ENCODE measurements around the gene KCNQ2.

The KCNQ2 gene

GRCh38 chr20:63478346-63479302 is 6.2 kb upstream of the KCNQ2 start:
- no peak for DNase-seq (ENCODE audit: low spot score)
- H3K18ac ChIP-seq (ENCODE audit: low read length), result peak overlapping the region; percentile 64
- H3K36me3 ChIP-seq (replicated peaks in 1 of 2; ENCODE audit: control insufficient read depth in 2 of 2, insufficient read depth in 2 of 2, low read length in 2 of 2), result no peaks in the 10 kb centered on the region
- H2BK12ac ChIP-seq (ENCODE audit: low read length), result no peak overlapping the region
- no peak overlapping the region for H2BK120ac ChIP-seq (ENCODE audit: low read depth, low read length)
- H3K27me3 ChIP-seq (ENCODE audit: control insufficient read depth in 3 of 3, insufficient read depth in 3 of 3, low read depth in 1 of 3, low read length in 3 of 3), result peaks cover 0 to 64% (median 14%) of the 10 kb centered on the region in 3 experiments
- peak overlapping the region; percentile 85 for H3K23ac ChIP-seq (ENCODE audit: low read depth, low read length, poor library complexity)
- H3K79me1 ChIP-seq (ENCODE audit: low read depth, low read length), result no peaks in the 10 kb centered on the region
- H3K4me3 ChIP-seq (ENCODE audit: low read length in 2 of 2), result no peak overlapping the region
- WGBS, 2 donors (ENCODE audit: extremely low coverage in 2 of 2, insufficient read length in 2 of 2, insufficient replicate concordance in 1 of 2), result no CpG with 5 or more reads among the region's 34 CpGs
- H3K9ac ChIP-seq (ENCODE audit: low read depth, low read length, poor library complexity), result peak overlapping the region; percentile 70
- H3K4me1 ChIP-seq (ENCODE audit: control insufficient read depth in 2 of 2, insufficient read depth in 1 of 2, low read depth in 1 of 2, low read length in 2 of 2), result peaks cover 4 to 14% of the 10 kb centered on the region in 2 donors
- peak overlapping the region; percentile 1 for H4K8ac ChIP-seq (ENCODE audit: low read depth, low read length)
- no peak overlapping the region for H3K4ac ChIP-seq (ENCODE audit: low read length)
- H2AFZ ChIP-seq (ENCODE audit: low read length), result no peak overlapping the region
- H2BK5ac ChIP-seq (ENCODE audit: low read length), result peak overlapping the region; percentile 53
- no peak overlapping the region for H2AK5ac ChIP-seq (ENCODE audit: low read depth, low read length)
- H3K27ac ChIP-seq (replicated peaks; ENCODE audit: low read length), result no peak overlapping the region
- no peak overlapping the region for H3K4me2 ChIP-seq (ENCODE audit: insufficient read depth, low read length, poor library complexity, severe bottlenecking)
- no peaks in the 10 kb centered on the region for H3K9me3 ChIP-seq (replicated peaks in 1 of 2; ENCODE audit: control insufficient read depth in 2 of 2, insufficient read depth in 1 of 2, low read depth in 1 of 2, low read length in 2 of 2)
- no peak overlapping the region for H2BK15ac ChIP-seq (ENCODE audit: low read length)
- no peak overlapping the region for H4K91ac ChIP-seq (ENCODE audit: low read depth, low read length, poor library complexity)
- peak overlapping the region; percentile 82 for H3K14ac ChIP-seq (ENCODE audit: low read length)

- no peak overlapping the region for H2BK12ac ChIP-seq (ENCODE audit: low read length)
- no peak overlapping the region for H3K4me3 ChIP-seq (ENCODE audit: low read length in 2 of 2)
- no peak overlapping the region for H3K4me2 ChIP-seq (ENCODE audit: insufficient read depth, low read length, poor library complexity, severe bottlenecking)
- H3K14ac ChIP-seq (ENCODE audit: low read length), result peak overlapping the region; percentile 56
- no peaks in the 10 kb centered on the region for H3K79me1 ChIP-seq (ENCODE audit: low read depth, low read length)
- H3K18ac ChIP-seq (ENCODE audit: low read length), result no peak overlapping the region
- H3K9ac ChIP-seq (ENCODE audit: low read depth, low read length, poor library complexity), result peak overlapping the region; percentile 21
- no peak overlapping the region for H3K23ac ChIP-seq (ENCODE audit: low read depth, low read length, poor library complexity)
- H4K91ac ChIP-seq (ENCODE audit: low read depth, low read length, poor library complexity), result no peak overlapping the region
- no peak overlapping the region for H3K27ac ChIP-seq (replicated peaks; ENCODE audit: low read length)
- H2AFZ ChIP-seq (ENCODE audit: low read length), result no peak overlapping the region
- H3K27me3 ChIP-seq (ENCODE audit: control insufficient read depth in 3 of 3, insufficient read depth in 3 of 3, low read depth in 1 of 3, low read length in 3 of 3), result peaks cover 0 to 67% (median 17%) of the 10 kb centered on the region in 3 experiments
- no peak for DNase-seq (ENCODE audit: low spot score)
- WGBS, 2 donors (ENCODE audit: extremely low coverage in 2 of 2, insufficient read length in 2 of 2, insufficient replicate concordance in 1 of 2), result no CpG with 5 or more reads among the region's 17 CpGs
- no peaks in the 10 kb centered on the region for H3K9me3 ChIP-seq (replicated peaks in 1 of 2; ENCODE audit: control insufficient read depth in 2 of 2, insufficient read depth in 1 of 2, low read depth in 1 of 2, low read length in 2 of 2)
- H2BK120ac ChIP-seq (ENCODE audit: low read depth, low read length), result no peak overlapping the region
- no peak overlapping the region for H2BK15ac ChIP-seq (ENCODE audit: low read length)
- no peak overlapping the region for H3K4ac ChIP-seq (ENCODE audit: low read length)
- H2AK5ac ChIP-seq (ENCODE audit: low read depth, low read length), result no peak overlapping the region
- no peak overlapping the region for H2BK5ac ChIP-seq (ENCODE audit: low read length)
- H3K36me3 ChIP-seq (replicated peaks in 1 of 2; ENCODE audit: control insufficient read depth in 2 of 2, insufficient read depth in 2 of 2, low read length in 2 of 2), result no peaks in the 10 kb centered on the region
- peak overlapping the region; percentile 1 for H4K8ac ChIP-seq (ENCODE audit: low read depth, low read length)
- peaks cover 4 to 18% of the 10 kb centered on the region in 2 donors for H3K4me1 ChIP-seq (ENCODE audit: control insufficient read depth in 2 of 2, insufficient read depth in 1 of 2, low read depth in 1 of 2, low read length in 2 of 2)
These were observed 5.5 kb upstream of the KCNQ2 start for GRCh38 chr20:63477944-63478343.

GRCh38 chr20:63477061-63477616 is 4.7 kb upstream of the KCNQ2 start:
- H3K14ac ChIP-seq (ENCODE audit: low read length), result peak overlapping the region; percentile 21

GRCh38 chr20:63475209-63475608 is 2.8 kb upstream of the KCNQ2 start:
- H2AFZ ChIP-seq (ENCODE audit: low read length), result no peak overlapping the region
- no peak overlapping the region for H4K91ac ChIP-seq (ENCODE audit: low read depth, low read length, poor library complexity)
- peaks cover 0 to 51% (median 17%) of the 10 kb centered on the region in 3 experiments for H3K27me3 ChIP-seq (ENCODE audit: control insufficient read depth in 3 of 3, insufficient read depth in 3 of 3, low read depth in 1 of 3, low read length in 3 of 3)
- H3K4ac ChIP-seq (ENCODE audit: low read length), result no peak overlapping the region
- no peak overlapping the region for H4K8ac ChIP-seq (ENCODE audit: low read depth, low read length)
- no peak overlapping the region for H2BK12ac ChIP-seq (ENCODE audit: low read length)
- no peak overlapping the region for H3K23ac ChIP-seq (ENCODE audit: low read depth, low read length, poor library complexity)
- H3K4me3 ChIP-seq (ENCODE audit: low read length in 2 of 2), result no peak overlapping the region
- peaks cover 9 to 23% of the 10 kb centered on the region in 2 donors for H3K4me1 ChIP-seq (ENCODE audit: control insufficient read depth in 2 of 2, insufficient read depth in 1 of 2, low read depth in 1 of 2, low read length in 2 of 2)
- peaks cover 0 to under 1% of the 10 kb centered on the region in 2 donors for H3K36me3 ChIP-seq (replicated peaks in 1 of 2; ENCODE audit: control insufficient read depth in 2 of 2, insufficient read depth in 2 of 2, low read length in 2 of 2)
- DNase-seq (ENCODE audit: low spot score), result no peak
- no peak overlapping the region for H2AK5ac ChIP-seq (ENCODE audit: low read depth, low read length)
- H3K18ac ChIP-seq (ENCODE audit: low read length), result no peak overlapping the region
- H3K27ac ChIP-seq (replicated peaks; ENCODE audit: low read length), result no peak overlapping the region
- H3K9me3 ChIP-seq (replicated peaks in 1 of 2; ENCODE audit: control insufficient read depth in 2 of 2, insufficient read depth in 1 of 2, low read depth in 1 of 2, low read length in 2 of 2), result no peaks in the 10 kb centered on the region
- H3K9ac ChIP-seq (ENCODE audit: low read depth, low read length, poor library complexity), result no peak overlapping the region
- H3K4me2 ChIP-seq (ENCODE audit: insufficient read depth, low read length, poor library complexity, severe bottlenecking), result no peak overlapping the region
- H2BK15ac ChIP-seq (ENCODE audit: low read length), result no peak overlapping the region
- peaks cover under 1% of the 10 kb centered on the region for H3K79me1 ChIP-seq (ENCODE audit: low read depth, low read length)
- no peak overlapping the region for H2BK5ac ChIP-seq (ENCODE audit: low read length)
- no peak overlapping the region for H2BK120ac ChIP-seq (ENCODE audit: low read depth, low read length)
- no peak overlapping the region for H3K14ac ChIP-seq (ENCODE audit: low read length)
- WGBS, 2 donors (ENCODE audit: extremely low coverage in 2 of 2, insufficient read length in 2 of 2, insufficient replicate concordance in 1 of 2), result no CpG with 5 or more reads among the region's 16 CpGs

More at GRCh38 chr20:63477061-63477616, 4.7 kb upstream of the KCNQ2 start:
- Histone ChIP-seq H3K4me1 (ENCODE audit: control insufficient read depth in 2 of 2, insufficient read depth in 1 of 2, low read depth in 1 of 2, low read length in 2 of 2) (peaks cover 3 to 17% of the 10 kb centered on the region in 2 donors), H3K9me3 (replicated peaks in 1 of 2; ENCODE audit: control insufficient read depth in 2 of 2, insufficient read depth in 1 of 2, low read depth in 1 of 2, low read length in 2 of 2) (no peaks in the 10 kb centered on the region), H2BK5ac (ENCODE audit: low read length) (no peak overlapping the region), H2BK12ac (ENCODE audit: low read length) (no peak overlapping the region), H3K23ac (ENCODE audit: low read depth, low read length, poor library complexity) (no peak overlapping the region), H3K9ac (ENCODE audit: low read depth, low read length, poor library complexity) (no peak overlapping the region), H3K4ac (ENCODE audit: low read length) (no peak overlapping the region), H3K4me2 (ENCODE audit: insufficient read depth, low read length, poor library complexity, severe bottlenecking) (no peak overlapping the region), H3K36me3 (replicated peaks in 1 of 2; ENCODE audit: control insufficient read depth in 2 of 2, insufficient read depth in 2 of 2, low read length in 2 of 2) (no peaks in the 10 kb centered on the region), H3K27ac (replicated peaks; ENCODE audit: low read length) (no peak overlapping the region), H3K79me1 (ENCODE audit: low read depth, low read length) (no peaks in the 10 kb centered on the region), H2AK5ac (ENCODE audit: low read depth, low read length) (no peak overlapping the region), H2BK120ac (ENCODE audit: low read depth, low read length) (no peak overlapping the region), H2BK15ac (ENCODE audit: low read length) (no peak overlapping the region), H4K8ac (ENCODE audit: low read depth, low read length) (no peak overlapping the region), H3K18ac (ENCODE audit: low read length) (no peak overlapping the region), H3K4me3 (ENCODE audit: low read length in 2 of 2) (no peak overlapping the region), H2AFZ (ENCODE audit: low read length) (no peak overlapping the region), H4K91ac (ENCODE audit: low read depth, low read length, poor library complexity) (no peak overlapping the region), H3K27me3 (ENCODE audit: control insufficient read depth in 3 of 3, insufficient read depth in 3 of 3, low read depth in 1 of 3, low read length in 3 of 3) (peaks cover 0 to 60% (median 17%) of the 10 kb centered on the region in 3 experiments)
- no peak for DNase-seq (ENCODE audit: low spot score)
- no CpG with 5 or more reads among the region's 21 CpGs for WGBS, 2 donors (ENCODE audit: extremely low coverage in 2 of 2, insufficient read length in 2 of 2, insufficient replicate concordance in 1 of 2)

Data from neuronal stem cell (in vitro differentiated cells).